ENCODE measurements around the gene CAMK2G.
"Not testable (repeated sequence)": the region's sequence is repeated elsewhere in the genome, so short reads cannot be mapped to it uniquely, and the experiment has no call there.

Gene CAMK2G

GRCh38 chr10:73809061-73809818 is 65.1 kb downstream of the CAMK2G start:
- in situ Hi-C loops (cut with HindIII; ENCODE audit: low pct_ligation_motif_present, low pct_unique_long_range_greater_than_20kb, low sequenced_read_pairs): no loop called here
- DNase-seq: no peak

GRCh38 chr10:73808021-73808815 is 66.1 kb downstream of the CAMK2G start:
- in situ Hi-C loops (cut with HindIII; ENCODE audit: low pct_ligation_motif_present, low pct_unique_long_range_greater_than_20kb, low sequenced_read_pairs): no loop called here

GRCh38 chr10:73807471-73807870 is 66.9 kb downstream of the CAMK2G start:
- in situ Hi-C loops (cut with HindIII; ENCODE audit: low pct_ligation_motif_present, low pct_unique_long_range_greater_than_20kb, low sequenced_read_pairs): no loop called here
- DNase-seq: no peak

More at GRCh38 chr10:73808021-73808815, 66.1 kb downstream of the CAMK2G start:
- DNase-seq: no peak

DNA sequence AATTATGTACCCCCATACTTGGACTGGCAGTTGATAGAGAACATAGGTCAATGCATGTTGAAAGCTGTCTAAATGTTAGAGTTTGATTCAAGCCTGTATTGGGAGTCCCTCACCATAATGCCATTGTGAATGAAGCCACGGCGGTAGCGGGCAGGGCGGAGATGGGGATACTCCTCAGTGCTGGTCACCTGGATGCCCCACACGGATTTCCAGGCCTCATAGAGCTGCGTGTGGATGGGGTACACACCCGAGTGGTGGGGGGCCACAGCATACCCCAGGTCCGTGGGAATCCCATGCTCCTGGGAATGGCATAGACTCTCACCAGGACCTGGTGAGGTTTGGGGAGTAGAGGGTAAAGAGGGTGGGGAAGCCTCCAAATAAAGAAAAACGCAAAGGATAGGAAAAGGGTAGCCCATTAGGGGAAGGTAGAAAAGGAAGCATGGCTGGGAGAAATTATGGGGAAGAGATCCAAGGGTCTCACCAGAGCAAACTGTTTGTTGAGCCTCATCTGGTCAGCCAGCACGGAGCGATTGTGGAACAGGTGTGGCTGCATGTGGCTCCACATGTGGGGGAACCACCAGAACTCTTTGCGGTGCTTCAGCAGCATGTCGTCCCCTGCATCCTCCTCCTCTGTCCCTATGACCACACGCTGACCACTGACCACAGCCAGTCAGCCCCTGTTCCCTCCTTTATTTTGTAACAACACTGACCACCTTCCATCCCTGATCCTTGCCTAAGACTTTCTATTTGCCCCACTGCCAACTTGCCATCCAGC is 68.0 kb downstream of the CAMK2G start:
- in situ Hi-C loops (cut with HindIII; ENCODE audit: low pct_ligation_motif_present, low pct_unique_long_range_greater_than_20kb, low sequenced_read_pairs): no loop called here
- DNase-seq: no peak

DNA sequence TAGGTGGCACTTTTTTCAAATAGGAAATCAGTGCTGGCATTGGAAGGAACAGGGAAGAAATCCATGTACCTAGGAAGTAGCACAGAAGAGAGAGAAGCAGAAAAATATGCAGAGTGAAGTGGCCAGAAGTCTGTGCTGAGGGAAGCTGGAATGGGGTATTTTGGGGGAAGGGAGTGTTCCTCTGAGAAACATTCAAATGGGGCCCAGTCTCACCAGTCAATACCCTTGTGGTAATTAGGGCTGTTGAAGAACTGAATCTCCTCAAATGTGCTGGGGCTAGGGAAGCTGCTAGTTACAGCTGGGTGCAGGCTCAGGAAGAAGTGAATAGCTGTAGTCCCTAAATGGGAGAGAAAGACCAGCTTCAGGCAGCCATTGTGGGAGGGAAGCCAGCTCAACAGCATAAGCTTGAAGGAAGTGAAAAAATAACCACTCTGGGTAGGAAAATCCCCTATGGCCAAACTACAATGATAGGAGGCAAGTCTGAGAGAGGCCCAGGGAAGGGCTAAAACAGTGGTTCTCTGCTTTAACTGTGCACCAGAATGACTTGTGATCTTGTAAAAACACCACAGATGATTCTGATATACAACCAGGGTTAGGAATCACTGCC is 70.6 kb downstream of the CAMK2G start:
- DNase-seq: no peak
- in situ Hi-C loops (cut with HindIII; ENCODE audit: low pct_ligation_motif_present, low pct_unique_long_range_greater_than_20kb, low sequenced_read_pairs): no loop called here

- in situ Hi-C loops (cut with HindIII; ENCODE audit: low pct_ligation_motif_present, low pct_unique_long_range_greater_than_20kb, low sequenced_read_pairs): no loop called here
Measured at GRCh38 chr10:73802276-73802991, 71.9 kb downstream of the CAMK2G start.

DNA sequence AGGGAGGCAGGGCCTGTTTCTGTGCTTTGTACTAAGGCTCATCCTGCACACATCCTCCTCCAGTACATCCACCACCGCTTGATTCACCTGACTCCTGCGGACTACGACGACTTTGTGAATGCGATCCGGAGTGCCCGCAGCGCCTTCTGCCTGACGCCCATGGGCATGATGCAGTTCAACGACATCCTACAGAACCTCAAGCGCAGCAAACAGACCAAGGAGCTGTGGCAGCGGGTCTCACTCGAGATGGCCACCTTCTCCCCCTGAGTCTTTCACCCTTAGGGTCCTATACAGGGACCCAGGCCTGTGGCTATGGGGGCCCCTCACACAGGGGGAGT is 73.1 kb downstream of the CAMK2G start:
- in situ Hi-C loops (cut with HindIII; ENCODE audit: low pct_ligation_motif_present, low pct_unique_long_range_greater_than_20kb, low sequenced_read_pairs): no loop called here
- no peak for DNase-seq

More at GRCh38 chr10:73802276-73802991, 71.9 kb downstream of the CAMK2G start:
- DNase-seq: no peak

GRCh38 chr10:73800560-73801252 is 73.6 kb downstream of the CAMK2G start:
- DNase-seq: no peak
- in situ Hi-C loops (cut with HindIII; ENCODE audit: low pct_ligation_motif_present, low pct_unique_long_range_greater_than_20kb, low sequenced_read_pairs): no loop called here

DNA sequence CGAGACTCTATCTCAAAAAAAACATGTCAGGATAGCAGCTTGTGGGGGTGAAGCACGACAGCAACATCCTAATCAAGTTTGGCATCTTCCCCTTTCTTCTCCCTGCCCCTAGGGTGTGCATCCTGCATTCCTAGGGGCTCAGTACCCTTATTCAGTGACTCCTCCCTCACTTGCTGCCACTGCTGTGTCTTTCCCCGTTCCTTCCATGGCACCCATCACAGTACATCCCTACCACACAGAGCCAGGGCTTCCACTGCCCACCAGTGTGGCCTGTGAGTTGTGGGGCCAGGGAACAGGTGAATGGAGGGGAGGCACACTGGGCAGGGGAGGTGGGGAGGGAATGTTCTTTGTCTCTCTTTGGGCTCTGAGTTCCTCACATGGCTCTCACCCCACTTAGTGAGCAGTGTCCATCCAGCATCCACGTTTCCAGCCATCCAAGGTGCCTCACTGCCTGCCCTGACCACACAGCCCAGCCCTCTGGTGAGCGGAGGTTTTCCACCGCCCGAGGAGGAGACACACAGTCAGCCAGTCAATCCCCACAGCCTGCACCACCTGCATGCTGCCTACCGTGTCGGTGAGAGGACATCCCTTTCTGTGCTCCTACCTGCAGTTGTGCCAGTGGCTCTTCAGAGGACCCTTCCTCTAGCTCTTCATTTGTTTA is 74.3 kb downstream of the CAMK2G start:
- in situ Hi-C loops (cut with HindIII; ENCODE audit: low pct_ligation_motif_present, low pct_unique_long_range_greater_than_20kb, low sequenced_read_pairs): no loop called here
- DNase-seq: no peak

GRCh38 chr10:73798927-73799560 is 75.3 kb downstream of the CAMK2G start:
- DNase-seq: no peak
- in situ Hi-C loops (cut with HindIII; ENCODE audit: low pct_ligation_motif_present, low pct_unique_long_range_greater_than_20kb, low sequenced_read_pairs): no loop called here

DNA sequence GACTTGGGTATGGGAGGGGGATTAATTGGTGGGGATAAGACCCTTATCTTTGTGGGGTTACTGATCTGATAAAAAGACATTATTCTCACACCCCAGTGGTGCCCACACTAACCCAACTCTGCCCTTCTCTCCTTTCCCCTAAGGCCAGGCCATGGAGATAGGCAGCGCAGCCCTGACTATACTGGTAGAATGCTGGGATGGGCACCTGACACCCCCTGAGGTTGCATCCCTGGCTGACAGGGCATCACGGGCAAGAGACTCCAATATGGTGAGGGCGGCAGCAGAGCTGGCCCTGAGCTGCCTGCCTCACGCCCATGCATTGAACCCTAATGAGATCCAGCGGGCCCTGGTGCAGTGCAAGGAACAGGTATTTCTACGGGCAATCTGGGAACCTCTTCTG is 76.3 kb downstream of the CAMK2G start:
- in situ Hi-C loops (cut with HindIII; ENCODE audit: low pct_ligation_motif_present, low pct_unique_long_range_greater_than_20kb, low sequenced_read_pairs): no loop called here
- no peak for DNase-seq

- in situ Hi-C loops (cut with HindIII; ENCODE audit: low pct_ligation_motif_present, low pct_unique_long_range_greater_than_20kb, low sequenced_read_pairs): no loop called here
Measured at GRCh38 chr10:73797324-73798025, 76.9 kb downstream of the CAMK2G start.

GRCh38 chr10:73796766-73797165 is 77.6 kb downstream of the CAMK2G start:
- DNase-seq: no peak
- in situ Hi-C loops (cut with HindIII; ENCODE audit: low pct_ligation_motif_present, low pct_unique_long_range_greater_than_20kb, low sequenced_read_pairs): no loop called here

More at GRCh38 chr10:73797324-73798025, 76.9 kb downstream of the CAMK2G start:
- DNase-seq: no peak

GRCh38 chr10:73796035-73796434 is 78.3 kb downstream of the CAMK2G start:
- in situ Hi-C loops (cut with HindIII; ENCODE audit: low pct_ligation_motif_present, low pct_unique_long_range_greater_than_20kb, low sequenced_read_pairs); DNase-seq: not testable (repeated sequence)

DNA sequence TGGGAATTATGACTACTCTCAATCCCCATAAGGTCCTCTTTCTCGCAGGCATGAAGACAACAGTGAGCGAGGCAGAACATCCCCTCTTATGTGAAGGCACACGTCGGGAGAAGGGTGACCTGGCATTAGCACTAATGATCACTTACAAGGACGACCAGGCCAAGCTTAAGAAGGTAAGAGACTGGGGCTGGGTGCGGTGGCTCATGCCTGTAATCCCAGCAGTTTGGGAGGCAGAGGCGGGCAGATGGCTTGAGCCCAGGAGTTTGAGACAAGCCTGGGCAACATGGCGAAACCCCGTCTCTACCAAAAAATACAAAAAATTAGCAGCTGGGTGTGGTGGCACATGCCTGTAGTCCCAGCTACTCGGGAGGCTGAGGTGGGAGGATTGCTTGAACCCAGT is 78.9 kb downstream of the CAMK2G start:
- DNase-seq; in situ Hi-C loops (cut with HindIII; ENCODE audit: low pct_ligation_motif_present, low pct_unique_long_range_greater_than_20kb, low sequenced_read_pairs): not testable (repeated sequence)

DNA sequence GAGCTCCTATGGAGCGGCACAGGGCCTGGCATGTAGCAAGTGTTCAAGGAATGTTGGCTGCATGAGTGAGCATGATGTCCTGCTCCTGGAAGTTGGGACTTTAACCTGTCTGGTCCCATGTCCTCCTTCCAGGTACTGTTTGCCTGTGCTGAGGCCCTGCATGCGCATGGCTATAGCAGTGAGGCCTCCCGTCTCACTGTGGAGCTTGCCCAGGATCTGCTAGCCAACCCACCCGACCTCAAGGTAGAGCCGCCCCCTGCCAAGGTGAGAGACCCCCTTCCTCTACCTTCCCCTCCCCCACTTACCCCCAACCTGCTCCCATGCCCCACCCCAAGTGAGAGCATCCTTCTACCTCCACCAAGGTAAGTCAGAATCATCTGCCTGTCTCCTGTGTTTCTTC is 80.9 kb downstream of the CAMK2G start:
- in situ Hi-C loops (cut with HindIII; ENCODE audit: low pct_ligation_motif_present, low pct_unique_long_range_greater_than_20kb, low sequenced_read_pairs): no loop called here
- DNase-seq: no peak

Data from ACHN (cell line).